ENCODE results near the gene PRM1.

Gene PRM1

GRCh38 chr16:11233727-11234376 lies 47.3 kb downstream of the PRM1 start:
- DNase-seq, result peak in 3 of 5 experiments; percentile 35 to 77 (median 67)

GRCh38 chr16:11232852-11233726 lies 48.0 kb downstream of the PRM1 start:
- peak; percentile 50 to 98 (median 80) for DNase-seq

- no peak for DNase-seq
Observed at GRCh38 chr16:11232302-11232851, 48.8 kb downstream of the PRM1 start.

DNA sequence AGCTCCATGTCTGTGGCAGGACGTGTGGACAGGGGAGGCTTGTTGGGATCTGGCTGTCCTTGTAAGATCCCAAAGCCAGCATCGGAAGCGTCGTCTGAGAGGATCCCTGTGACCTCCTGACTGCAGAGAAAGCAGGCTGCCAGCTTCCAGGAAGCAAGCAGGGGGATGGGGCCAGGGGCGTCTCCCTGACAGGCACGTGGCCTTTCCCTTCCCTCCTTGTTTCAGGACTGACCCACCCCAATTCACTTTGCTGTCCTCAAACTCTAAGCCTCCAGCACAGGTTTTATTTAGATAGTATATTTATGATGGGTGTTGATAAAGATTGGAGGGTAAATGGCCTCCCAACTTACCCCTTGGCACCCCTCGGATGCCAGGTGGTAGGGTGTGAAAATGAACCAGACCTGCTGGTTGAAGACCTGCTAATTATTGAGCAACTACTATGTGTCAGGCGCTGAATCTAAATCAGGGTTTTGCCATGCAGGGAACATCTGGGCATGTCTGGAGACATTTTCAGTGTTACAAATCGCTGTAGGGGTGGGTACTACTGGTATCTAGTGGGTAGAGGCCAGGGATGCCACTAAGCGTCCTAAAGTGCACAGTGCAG lies 49.7 kb downstream of the PRM1 start:
- no peak for DNase-seq
